GM19043 (cell line): ENCODE measurements around the gene KRTAP2-1.
"Not testable (repeated sequence)": the region's sequence is repeated elsewhere in the genome, so short reads cannot be mapped to it uniquely, and the experiment has no call there.

Experiments used
- ATAC-seq: cut with Tn5 transposase; IDR thresholded peaks from one replicate; pipeline ENCODE4 v1.9.1; 2021; ENCODE audit warnings: low read depth; ENCODE audit not compliant: unreplicated experiment

The KRTAP2-1 gene

DNA sequence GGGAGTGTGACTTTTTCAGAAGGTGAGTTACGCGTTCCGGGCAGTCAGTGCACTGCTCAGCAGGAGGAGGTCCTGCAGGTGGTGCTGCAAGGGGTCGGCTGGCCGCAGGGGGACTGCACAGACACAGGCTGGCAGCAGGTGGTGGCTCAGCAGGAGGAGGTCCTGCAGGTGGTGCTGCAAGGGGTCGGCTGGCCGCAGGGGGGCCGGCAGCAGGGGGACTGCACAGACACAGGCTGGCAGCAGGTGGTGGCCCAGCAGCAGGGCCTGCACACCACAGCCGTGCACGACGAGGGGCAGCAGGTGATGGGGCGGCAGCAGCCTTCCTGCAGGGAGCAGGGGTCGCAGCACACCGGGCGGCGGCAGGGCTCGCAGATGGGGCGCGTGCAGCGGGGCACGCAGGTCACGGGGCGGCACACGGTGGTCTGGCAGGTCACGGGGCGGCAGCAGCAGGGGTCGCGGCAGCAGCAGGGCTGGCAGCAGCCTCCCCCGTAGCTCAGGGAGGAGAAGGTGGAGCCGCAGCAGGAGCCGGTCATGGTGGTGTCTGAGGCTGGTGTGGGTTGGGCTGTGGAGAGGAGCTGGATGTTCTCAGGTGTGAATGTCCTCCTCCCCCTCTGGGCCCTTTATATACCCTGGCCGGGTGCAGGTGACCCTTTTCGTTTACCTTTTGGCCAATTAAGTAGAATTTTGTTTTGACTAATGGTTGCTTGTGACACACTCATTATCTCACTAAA is at the start of gene KRTAP2-1:
TSS of gene KRTAP2-1 (minus strand) at position 582 of the 731 bp plus-strand sequence. CDS start at position 533, 49 bp downstream.
- not testable (repeated sequence) for ATAC-seq

- no peak for ATAC-seq
Observed at GRCh38 chr17:41096055-41096454, 48.9 kb upstream of the KRTAP2-1 start.

GRCh38 chr17:41088760-41089352 is 41.7 kb upstream of the KRTAP2-1 start:
- ATAC-seq = not testable (repeated sequence)

DNA sequence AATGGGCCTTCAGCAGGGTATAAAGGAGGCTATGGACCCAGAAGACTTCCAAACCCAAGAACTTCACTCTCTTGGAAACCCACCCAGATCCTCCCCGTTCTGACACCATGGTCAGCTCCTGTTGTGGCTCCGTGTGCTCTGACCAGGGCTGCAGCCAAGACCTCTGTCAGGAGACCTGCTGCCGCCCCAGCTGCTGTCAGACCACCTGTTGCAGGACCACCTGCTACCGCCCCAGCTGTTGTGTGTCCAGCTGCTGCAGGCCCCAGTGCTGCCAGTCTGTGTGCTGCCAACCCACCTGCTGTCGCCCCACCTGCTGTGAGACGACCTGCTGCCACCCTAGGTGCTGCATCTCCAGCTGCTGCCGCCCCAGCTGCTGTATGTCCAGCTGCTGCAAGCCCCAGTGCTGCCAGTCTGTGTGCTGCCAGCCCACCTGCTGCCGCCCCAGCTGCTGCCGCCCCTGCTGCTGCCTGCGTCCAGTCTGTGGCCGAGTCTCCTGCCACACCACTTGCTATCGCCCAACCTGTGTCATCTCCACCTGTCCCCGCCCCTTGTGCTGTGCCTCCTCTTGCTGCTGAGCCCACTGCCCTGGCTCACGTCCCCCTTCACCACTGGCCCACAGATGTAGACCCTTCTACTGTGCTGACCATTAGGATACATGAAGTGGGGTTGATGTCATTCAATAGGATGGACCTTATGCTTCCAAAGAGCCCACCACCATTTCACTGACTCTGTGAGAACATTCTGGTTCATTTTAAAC is 37.2 kb upstream of the KRTAP2-1 start, which contains the start of gene KRTAP4-7:
TSS of gene KRTAP4-7 (plus strand) at position 51 of the 757 bp plus-strand sequence. CDS start at position 108, 57 bp downstream.
- ATAC-seq = not testable (repeated sequence)

DNA sequence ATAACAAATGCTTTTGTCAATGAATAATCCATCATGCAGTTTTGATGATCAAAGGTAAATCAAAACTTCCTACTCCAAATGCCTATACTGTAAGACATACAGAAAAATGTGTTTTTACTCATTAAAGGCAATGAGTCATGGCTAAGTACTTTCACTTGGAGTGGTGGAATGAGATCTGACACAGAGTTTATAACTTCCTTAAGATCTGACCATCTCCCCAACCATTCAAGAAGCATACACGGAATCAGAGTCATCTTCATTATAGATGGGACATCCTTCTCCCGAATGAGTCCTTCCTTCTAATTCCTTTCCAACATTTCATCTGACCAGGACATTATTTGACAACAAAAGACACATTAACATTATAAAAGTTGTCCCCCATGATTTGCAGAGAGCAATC is 36.3 kb upstream of the KRTAP2-1 start:
- not testable (repeated sequence) for ATAC-seq

DNA sequence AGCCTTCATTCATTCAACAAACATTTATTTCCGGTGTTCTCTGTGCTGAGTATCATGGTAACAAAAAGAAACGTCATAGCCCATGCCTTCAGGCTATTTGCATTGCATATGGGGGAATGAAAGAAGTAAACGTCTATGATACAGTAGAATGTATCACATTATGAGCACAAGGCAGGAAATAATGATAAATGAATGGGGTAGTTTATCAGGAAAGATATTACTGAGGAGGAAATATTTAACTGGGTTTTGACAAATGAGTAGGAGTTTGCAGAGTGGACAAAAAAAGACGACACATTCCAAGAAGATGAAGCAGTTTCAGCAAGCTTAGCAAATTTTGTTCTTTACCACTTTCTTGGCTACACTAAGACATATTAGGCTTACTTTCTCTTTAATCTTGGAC is 35.5 kb upstream of the KRTAP2-1 start:
- ATAC-seq = no peak

DNA sequence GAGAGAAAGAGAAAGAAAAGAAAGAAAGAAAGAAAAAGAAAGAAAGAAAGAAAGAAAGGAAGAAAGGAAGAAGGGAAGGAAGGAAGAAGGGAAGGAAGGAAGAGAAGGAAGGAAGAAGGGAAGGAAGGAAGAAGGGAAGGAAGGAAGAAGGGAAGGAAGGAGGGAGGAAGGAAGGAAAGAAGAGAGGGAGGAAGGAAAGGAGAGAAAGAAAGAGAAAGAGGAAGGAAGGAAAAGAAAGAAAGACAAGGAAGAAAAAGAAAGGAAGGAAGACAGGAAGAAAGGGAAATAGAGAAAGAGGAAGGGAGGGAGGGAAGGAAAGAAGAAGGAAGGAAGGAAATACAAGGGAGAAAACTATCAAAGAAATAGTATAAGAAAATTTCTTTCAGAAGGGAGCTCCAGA is 29.7 kb upstream of the KRTAP2-1 start:
- no peak for ATAC-seq

DNA sequence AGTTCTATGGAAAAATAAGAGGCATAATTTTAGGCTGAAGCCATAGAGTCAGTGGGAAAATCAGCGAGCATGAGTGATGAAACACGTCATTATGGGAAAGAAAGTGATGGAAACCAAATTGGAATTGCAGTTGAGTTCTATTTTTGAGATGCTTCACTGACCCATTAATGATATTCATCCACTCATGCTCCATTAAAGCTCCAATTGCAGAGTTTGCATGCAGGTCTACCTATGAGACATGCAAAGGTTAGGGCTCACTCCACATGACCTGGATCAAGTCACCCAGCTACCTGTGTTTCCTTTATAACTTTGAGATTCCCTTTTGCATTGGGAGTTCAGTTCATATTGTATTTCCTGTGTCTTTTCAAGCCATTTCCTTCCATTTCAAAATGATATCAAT is 26.6 kb upstream of the KRTAP2-1 start:
- ATAC-seq = no peak

- ATAC-seq = no peak
Observed at GRCh38 chr17:41071606-41072360, 24.7 kb upstream of the KRTAP2-1 start.

GRCh38 chr17:41069031-41069430 is 21.9 kb upstream of the KRTAP2-1 start:
- no peak for ATAC-seq

GRCh38 chr17:41067281-41067680 is 20.2 kb upstream of the KRTAP2-1 start:
- ATAC-seq = no peak

- no peak for ATAC-seq
Observed at GRCh38 chr17:41065829-41066624, 18.9 kb upstream of the KRTAP2-1 start, which contains the start of gene KRTAP2-4. Gene KRTAP2-4 (minus strand): TSS chr17:41065879. CDS start chr17:41065845, 34 bp downstream.

GRCh38 chr17:41065016-41065689 is 18.0 kb upstream of the KRTAP2-1 start:
- ATAC-seq = not testable (repeated sequence)

DNA sequence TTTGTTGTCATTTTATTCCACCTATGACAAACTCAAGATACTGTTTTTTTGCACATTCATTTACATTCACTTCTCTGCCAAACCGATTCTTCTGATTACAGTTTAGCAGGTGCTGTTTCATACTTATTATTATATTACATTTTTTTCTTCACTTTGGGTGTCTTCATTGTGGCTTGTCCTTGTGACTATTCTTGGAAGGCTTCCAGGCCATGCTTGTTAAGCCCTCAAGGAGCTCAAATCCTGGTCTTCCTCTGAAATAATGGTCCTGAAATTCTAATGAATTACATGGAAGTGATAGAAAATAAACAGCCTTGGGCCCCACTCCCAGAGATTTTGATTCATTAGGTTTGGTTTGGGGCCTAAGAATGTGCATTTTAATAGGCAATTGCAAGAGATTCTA is 17.2 kb upstream of the KRTAP2-1 start:
- ATAC-seq = no peak

GRCh38 chr17:41063449-41063848 is 16.3 kb upstream of the KRTAP2-1 start:
- no peak for ATAC-seq

GRCh38 chr17:41061964-41062363 is 14.8 kb upstream of the KRTAP2-1 start:
- ATAC-seq = no peak

GRCh38 chr17:41060052-41060604 is 13.0 kb upstream of the KRTAP2-1 start, which contains the start of gene KRTAP2-3:
Gene KRTAP2-3 (minus strand): TSS chr17:41060114. CDS start chr17:41060050, 64 bp downstream.
- ATAC-seq = no peak

DNA sequence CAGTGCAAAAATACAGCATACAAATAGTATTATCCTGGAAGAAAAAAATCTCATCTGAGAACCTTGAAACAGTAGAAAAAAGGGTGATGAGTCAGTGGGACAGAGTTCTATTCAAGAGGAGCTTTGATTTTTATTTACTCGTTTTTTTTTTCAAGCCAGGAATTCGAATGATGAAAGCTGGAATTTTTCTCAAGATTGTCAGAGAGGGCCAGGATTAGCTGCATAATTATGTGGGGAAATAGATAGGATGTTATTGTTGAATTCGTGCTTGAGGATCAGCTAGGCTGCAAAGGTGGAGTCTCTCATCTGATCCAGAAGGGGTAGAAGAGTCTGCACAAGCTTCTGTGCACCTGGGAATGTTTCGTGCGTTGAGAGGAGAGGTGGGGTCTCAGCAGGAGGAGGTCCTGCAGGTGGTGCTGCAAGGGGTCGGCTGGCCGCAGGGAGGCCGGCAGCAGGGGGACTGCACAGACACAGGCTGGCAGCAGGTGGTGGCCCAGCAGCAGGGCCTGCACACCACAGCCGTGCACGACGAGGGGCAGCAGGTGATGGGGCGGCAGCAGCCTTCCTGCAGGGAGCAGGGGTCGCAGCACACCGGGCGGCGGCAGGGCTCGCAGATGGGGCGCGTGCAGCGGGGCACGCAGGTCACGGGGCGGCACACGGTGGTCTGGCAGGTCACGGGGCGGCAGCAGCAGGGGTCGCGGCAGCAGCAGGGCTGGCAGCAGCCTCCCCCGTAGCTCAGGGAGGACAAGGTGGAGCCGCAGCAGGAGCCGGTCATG is 12.3 kb upstream of the KRTAP2-1 start:
- not testable (repeated sequence) for ATAC-seq
